Measurements from ENCODE around the gene ARHGEF4.
A peak's percentile ranks its signal among the peaks of the same experiment; 100 is the strongest.
"Not testable (repeated sequence)": the region's sequence is repeated elsewhere in the genome, so short reads cannot be mapped to it uniquely, and the experiment has no call there.

ARHGEF4 gene

GRCh38 chr2:131056204-131056931, 219.7 kb downstream of the ARHGEF4 start:
- DNase-seq, result no peak

GRCh38 chr2:131056932-131057287, 220.2 kb downstream of the ARHGEF4 start:
- DNase-seq, result no peak

GRCh38 chr2:131058214-131058843, 221.6 kb downstream of the ARHGEF4 start:
- DNase-seq, result no peak

GRCh38 chr2:131058920-131059319, 222.2 kb downstream of the ARHGEF4 start:
- no peak for DNase-seq

GRCh38 chr2:131063501-131064283, 227.0 kb downstream of the ARHGEF4 start:
- DNase-seq, result no peak

- DNase-seq, result no peak
Observed at GRCh38 chr2:131064589-131065512, 228.1 kb downstream of the ARHGEF4 start.

- no peak for DNase-seq
Observed at GRCh38 chr2:131067465-131068125, 230.9 kb downstream of the ARHGEF4 start.

- not testable (repeated sequence) for DNase-seq
Observed at GRCh38 chr2:131068172-131068571, 231.5 kb downstream of the ARHGEF4 start.

GRCh38 chr2:131075578-131075977, 238.9 kb downstream of the ARHGEF4 start:
- DNase-seq, result not testable (repeated sequence)

GRCh38 chr2:131076707-131077106, 240.0 kb downstream of the ARHGEF4 start:
- DNase-seq, result no peak

GRCh38 chr2:131077182-131077846, 240.6 kb downstream of the ARHGEF4 start:
- no peak for DNase-seq

GRCh38 chr2:131077966-131078365, 241.3 kb downstream of the ARHGEF4 start:
- DNase-seq, result no peak

GRCh38 chr2:131079931-131080330, 243.2 kb downstream of the ARHGEF4 start:
- not testable (repeated sequence) for DNase-seq

GRCh38 chr2:131081190-131081589, 244.5 kb downstream of the ARHGEF4 start:
- DNase-seq, result no peak

- no peak for DNase-seq
Observed at GRCh38 chr2:131085646-131086045, 248.9 kb downstream of the ARHGEF4 start.

GRCh38 chr2:131092458-131093005, 255.8 kb downstream of the ARHGEF4 start:
- no peak for DNase-seq

- peak; percentile 92 for DNase-seq
Observed at GRCh38 chr2:131093006-131093695, 256.4 kb downstream of the ARHGEF4 start, which contains the start of gene FAM168B. Gene FAM168B, minus strand, starts transcription at chr2:131093460. Its CDS starts 10,814 bp downstream, at chr2:131082646.

GRCh38 chr2:131093696-131094462, 257.2 kb downstream of the ARHGEF4 start:
- no peak for DNase-seq

GRCh38 chr2:131094463-131095281, 258.0 kb downstream of the ARHGEF4 start:
- no peak for DNase-seq

All from islet precursor cell (in vitro differentiated cells).